HEK293 (cell line): ENCODE measurements around the gene TRAF3IP1.

Experiments
- CTCF ChIA-PET: fragments of 350-600 bp; formaldehyde crosslinking; extraction: SDS; loops from one replicate; lab custom pipeline; 2021; ENCODE audit warnings: antibody characterized with exemption; lab: Yijun Ruan, JAX
- POLR2A ChIA-PET: fragments of 300-600 bp; formaldehyde crosslinking; extraction: SDS; loops from one replicate; lab custom pipeline; 2020; ENCODE audit warnings: antibody characterized with exemption, inconsistent platforms; lab: Yijun Ruan, JAX
- H3K27ac ChIP-seq: fragments of 200-500 bp; sonication (Bioruptor generic); 2 replicates; pipeline ENCODE4 v1.5.1; 2014; ENCODE audit warnings: low read depth, low read length, control low read depth, inconsistent platforms; ENCODE audit errors: extremely low read depth
- H3K36me3 ChIP-seq, 2 experiments: fragments of 200-500 bp in 1 of 2; sonication (Bioruptor generic) in 1 of 2; 1 replicate in 1 of 2; 2 replicates in 1 of 2; pipeline ENCODE4 v1.5.1; 2014 to 2017; ENCODE audit warnings: inconsistent platforms in 2 of 2, low read length in 2 of 2; ENCODE audit not compliant: control insufficient read depth in 2 of 2, insufficient read depth in 1 of 2
- H3K4me1 ChIP-seq: fragments of 200-500 bp; sonication (Bioruptor generic); 2 replicates; pipeline ENCODE4 v1.5.1; 2014; ENCODE audit warnings: mild to moderate bottlenecking, low read length, inconsistent platforms; ENCODE audit not compliant: control insufficient read depth, insufficient read depth
- H3K4me3 ChIP-seq: 2 replicates; pipeline ENCODE4 v1.5.1; 2011; ENCODE audit warnings: low read depth, mild to moderate bottlenecking, control low read depth, low read length, moderate library complexity
- H3K9me3 ChIP-seq: fragments of 200-500 bp; sonication (Bioruptor generic); 2 replicates; pipeline ENCODE4 v1.5.1; 2014; ENCODE audit warnings: low read depth, low read length, inconsistent platforms; ENCODE audit not compliant: control insufficient read depth, insufficient read depth
- GLI4 ChIP-seq: fragments of 450-650 bp; formaldehyde crosslinking; IDR thresholded peaks from 2 replicates; pipeline ENCODE4 v1.5.1; 2016; ENCODE audit warnings: missing biosample characterization, missing genetic modification characterization
- PRDM2 ChIP-seq: fragments of 450-650 bp; formaldehyde crosslinking; IDR thresholded peaks from 2 replicates; pipeline ENCODE4 v1.5.1; 2016; ENCODE audit warnings: missing biosample characterization, missing genetic modification characterization, borderline replicate concordance
- PRDM6 ChIP-seq: fragments of 450-650 bp; formaldehyde crosslinking; IDR thresholded peaks from 2 replicates; pipeline ENCODE4 v1.5.1; 2017; ENCODE audit warnings: missing biosample characterization, missing genetic modification characterization
- SCRT1 ChIP-seq: fragments of 450-650 bp; formaldehyde crosslinking; IDR thresholded peaks from 2 replicates; pipeline ENCODE4 v1.5.1; 2016; ENCODE audit warnings: missing biosample characterization, missing genetic modification characterization, borderline replicate concordance
- ZBTB20 ChIP-seq: fragments of 450-650 bp; formaldehyde crosslinking; IDR thresholded peaks from 2 replicates; pipeline ENCODE4 v1.5.1; 2016; ENCODE audit warnings: missing biosample characterization, missing genetic modification characterization
- ZBTB49 ChIP-seq: fragments of 450-650 bp; formaldehyde crosslinking; IDR thresholded peaks from 2 replicates; pipeline ENCODE4 v1.5.1; 2016; ENCODE audit warnings: missing biosample characterization, missing genetic modification characterization, low read depth
- ZFHX2 ChIP-seq: fragments of 450-650 bp; formaldehyde crosslinking; conservative IDR thresholded peaks from 2 replicates; pipeline ENCODE4 v1.5.1; 2016; ENCODE audit warnings: missing biosample characterization, missing genetic modification characterization
- ZNF175 ChIP-seq: fragments of 450-650 bp; formaldehyde crosslinking; IDR thresholded peaks from 2 replicates; pipeline ENCODE4 v1.5.1; 2016; ENCODE audit warnings: missing biosample characterization, missing genetic modification characterization
- ZNF19 ChIP-seq: fragments of 450-650 bp; formaldehyde crosslinking; IDR thresholded peaks from 2 replicates; pipeline ENCODE4; 2016; ENCODE audit warnings: missing biosample characterization, missing genetic modification characterization, low read depth
- ZNF2 ChIP-seq: fragments of 450-650 bp; formaldehyde crosslinking; IDR thresholded peaks from 2 replicates; pipeline ENCODE4 v1.5.1; 2016; ENCODE audit warnings: missing biosample characterization, missing genetic modification characterization
- ZNF324 ChIP-seq: fragments of 450-650 bp; formaldehyde crosslinking; IDR thresholded peaks from 2 replicates; pipeline ENCODE4 v1.5.1; 2016; ENCODE audit warnings: missing biosample characterization, missing genetic modification characterization
- ZNF530 ChIP-seq: fragments of 450-650 bp; formaldehyde crosslinking; IDR thresholded peaks from 2 replicates; pipeline ENCODE4 v1.5.1; 2016; ENCODE audit warnings: low read depth, missing biosample characterization, missing genetic modification characterization
- ZNF585B ChIP-seq: fragments of 450-650 bp; formaldehyde crosslinking; IDR thresholded peaks from 2 replicates; pipeline ENCODE4 v1.5.1; 2016; ENCODE audit warnings: missing biosample characterization, missing genetic modification characterization
- ZNF624 ChIP-seq: fragments of 450-650 bp; formaldehyde crosslinking; IDR thresholded peaks from 2 replicates; pipeline ENCODE4 v1.5.1; 2017; ENCODE audit warnings: missing biosample characterization, missing genetic modification characterization
- ZNF692 ChIP-seq: fragments of 450-650 bp; formaldehyde crosslinking; IDR thresholded peaks from 2 replicates; pipeline ENCODE4 v1.5.1; 2016; ENCODE audit warnings: missing biosample characterization, missing genetic modification characterization
- ZNF791 ChIP-seq: fragments of 450-650 bp; formaldehyde crosslinking; IDR thresholded peaks from 2 replicates; pipeline ENCODE4 v1.5.1; 2016; ENCODE audit warnings: missing biosample characterization, missing genetic modification characterization
- ZNF843 ChIP-seq: fragments of 450-650 bp; formaldehyde crosslinking; IDR thresholded peaks from 2 replicates; pipeline ENCODE4 v1.5.1; 2016; ENCODE audit warnings: missing biosample characterization, missing genetic modification characterization

Gene TRAF3IP1

GRCh38 chr2:238391042-238391689, 70.8 kb downstream of the TRAF3IP1 start (continued):
- TF ChIP-seq PRDM6 (tag by site-specific recombination) = peak; percentile 89
- TF ChIP-seq ZNF624 (tag by site-specific recombination) = no peak
- no peak for TF ChIP-seq PRDM2 (tag by site-specific recombination)
- 0 out of 2 replicates have a peak, but pooled peaks have one; percentile 79 for TF ChIP-seq SCRT1
- TF ChIP-seq ZNF585B = no peak
- peak; percentile 78 for TF ChIP-seq ZNF843 (tag by site-specific recombination)
- TF ChIP-seq ZFHX2 (tag by site-specific recombination) = peak; percentile 61

- peaks cover 0 to 25% of the 10 kb centered on the region in 2 experiments for H3K36me3 ChIP-seq
- POLR2A ChIA-PET = no interaction called here
- TF ChIP-seq ZNF692 (tag by site-specific recombination) (no peak), ZNF791 (no peak), ZNF19 (tag by site-specific recombination) (no peak), ZBTB20 (tag by site-specific recombination) (no peak), GLI4 (tag by site-specific recombination) (no peak), ZNF324 (tag by site-specific recombination) (no peak), ZBTB49 (tag by site-specific recombination) (no peak), ZNF175 (tag by site-specific recombination) (no peak), ZNF2 (tag by site-specific recombination) (no peak), ZNF530 (tag by site-specific recombination) (no peak)
- TF ChIP-seq, all 188 proteins: peak for 0
- CTCF ChIA-PET = interaction anchor here (0.5 to 0.6 kb wide), 2 partner anchors 14 to 133 kb away, joined by 4 read pairs; no protein-coding TSS in a partner anchor
- Histone ChIP-seq H3K9me3 (no peaks in the 10 kb centered on the region), H3K4me1 (no peaks in the 10 kb centered on the region; the same call in 1 of the 2 replicates), H3K4me3 (no peak overlapping the region), H3K27ac (no peak overlapping the region)
Measured at GRCh38 chr2:238396663-238397062, 76.3 kb downstream of the TRAF3IP1 start.
